Amniotic stem cell (primary cell): Measurements from ENCODE around the gene OR6J1.
A peak's percentile ranks its signal among the peaks of the same experiment; 100 is the strongest.
"Not testable (repeated sequence)": the region's sequence is repeated elsewhere in the genome, so short reads cannot be mapped to it uniquely, and the experiment has no call there.

Experiments used
- DNase-seq: peaks from one replicate; lab custom pipeline; 2025; lab: John Stamatoyannopoulos, UW

The OR6J1 gene

DNA sequence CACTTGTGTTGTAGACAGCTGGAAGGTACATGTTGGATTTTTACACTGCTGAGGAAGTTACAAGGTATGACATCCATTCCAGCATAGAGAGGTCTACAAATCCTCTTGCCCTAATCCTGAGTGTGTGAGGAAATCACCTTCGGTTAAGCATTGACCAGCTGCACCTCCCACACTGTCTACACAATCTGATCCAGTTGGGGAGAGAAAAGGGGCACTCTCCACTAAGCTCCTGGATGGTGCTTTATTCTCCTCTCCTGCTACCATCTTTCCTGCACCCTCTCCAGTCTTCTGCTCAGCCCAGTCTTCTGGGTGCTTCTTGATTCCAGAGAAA, at the start of gene OR6J1:
Gene OR6J1 (minus strand): TSS at position 48 of the 331 bp plus-strand sequence. CDS start 9,541 bp downstream, outside the sequence.
- no peak for DNase-seq

GRCh38 chr14:22692194-22692593, 48.0 kb upstream of the OR6J1 start:
- no peak for DNase-seq

GRCh38 chr14:22691171-22691570, 47.0 kb upstream of the OR6J1 start:
- DNase-seq, result no peak

- peak; percentile 17 for DNase-seq
Measured at GRCh38 chr14:22689199-22689598, 45.0 kb upstream of the OR6J1 start.

- not testable (repeated sequence) for DNase-seq
Measured at GRCh38 chr14:22687969-22688368, 43.8 kb upstream of the OR6J1 start.

GRCh38 chr14:22686176-22686611, 42.0 kb upstream of the OR6J1 start:
- not testable (repeated sequence) for DNase-seq

GRCh38 chr14:22685467-22685866, 41.3 kb upstream of the OR6J1 start:
- DNase-seq, result no peak

DNA sequence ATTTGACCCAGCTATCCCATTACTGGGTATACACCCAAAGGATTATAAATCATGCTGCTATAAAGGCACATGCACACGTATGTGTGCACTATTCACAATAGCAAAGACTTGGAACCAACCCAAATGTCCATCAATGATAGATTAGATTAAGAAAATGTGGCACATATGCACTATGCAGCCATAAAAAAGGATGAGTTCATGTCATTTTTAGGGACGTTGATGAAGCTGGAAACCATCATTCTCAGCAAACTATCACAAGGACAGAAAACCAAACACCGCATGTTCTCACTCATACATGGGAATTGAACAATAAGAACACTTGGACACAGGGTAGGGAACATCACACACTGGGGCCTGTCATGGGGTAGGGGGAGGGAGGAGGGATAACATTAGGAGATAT, 39.3 kb upstream of the OR6J1 start:
- DNase-seq, result not testable (repeated sequence)

DNA sequence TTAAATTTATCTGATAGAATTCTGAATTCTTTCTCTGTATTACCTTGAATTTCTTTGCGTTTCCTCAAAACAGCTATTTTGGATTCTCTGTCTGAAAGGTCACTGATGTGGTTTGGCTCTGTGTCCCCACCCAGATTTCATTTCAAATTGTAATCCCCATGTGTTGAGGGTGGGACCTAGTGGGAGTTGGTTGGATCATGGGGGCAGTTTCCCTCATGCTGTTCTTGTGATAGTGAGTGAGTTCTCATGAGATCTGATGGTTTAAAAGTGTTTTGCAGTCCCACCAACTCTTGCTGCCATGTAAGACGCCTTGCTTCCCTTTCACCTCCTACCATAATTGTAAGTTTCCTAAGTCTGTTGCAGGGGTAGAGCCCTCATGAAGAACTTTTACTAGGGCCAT, 34.1 kb upstream of the OR6J1 start:
- DNase-seq, result no peak

DNA sequence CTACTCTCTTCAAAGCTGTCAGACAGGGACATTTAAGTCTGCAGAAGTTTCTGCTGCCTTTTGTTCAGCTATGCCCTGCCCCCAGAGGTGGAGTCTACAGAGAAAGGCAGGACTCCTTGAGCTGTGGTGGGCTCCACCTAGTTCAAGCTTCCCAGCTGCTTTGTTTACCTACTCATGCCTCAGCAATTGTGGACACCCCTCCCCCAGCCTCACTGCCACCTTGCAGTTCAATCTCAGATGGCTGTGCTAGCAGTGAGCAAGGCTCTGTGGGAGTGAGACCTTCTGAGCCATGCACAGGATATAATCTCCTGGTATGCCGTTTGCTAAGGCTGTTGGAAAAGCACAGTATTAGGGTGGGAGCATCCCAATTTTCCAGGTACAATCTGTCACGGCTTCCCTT, 33.4 kb upstream of the OR6J1 start:
- DNase-seq, result not testable (repeated sequence)

DNA sequence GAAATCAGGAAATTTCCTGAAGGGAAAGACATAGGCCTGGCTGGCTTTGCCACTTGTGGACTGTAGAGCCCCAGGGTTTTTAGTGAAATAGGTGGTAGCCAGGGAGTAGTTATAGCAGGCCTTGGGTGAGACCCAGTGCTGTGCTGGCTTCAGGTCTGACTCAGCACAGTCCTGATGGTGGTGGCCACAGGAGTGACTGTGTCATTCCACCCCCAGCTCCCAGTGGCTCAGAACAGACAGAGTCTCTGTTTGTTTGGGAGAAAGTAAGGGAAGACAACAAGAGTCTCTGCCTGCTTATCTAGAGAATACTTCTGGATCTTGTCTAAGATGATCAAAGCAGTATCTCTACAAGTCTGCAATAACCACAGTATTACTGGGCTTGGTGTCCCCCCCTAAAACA, 27.5 kb upstream of the OR6J1 start:
- no peak for DNase-seq

- no peak for DNase-seq
Measured at GRCh38 chr14:22668863-22669262, 24.7 kb upstream of the OR6J1 start.

GRCh38 chr14:22668417-22668816, 24.3 kb upstream of the OR6J1 start:
- DNase-seq, result peak; percentile 40

DNA sequence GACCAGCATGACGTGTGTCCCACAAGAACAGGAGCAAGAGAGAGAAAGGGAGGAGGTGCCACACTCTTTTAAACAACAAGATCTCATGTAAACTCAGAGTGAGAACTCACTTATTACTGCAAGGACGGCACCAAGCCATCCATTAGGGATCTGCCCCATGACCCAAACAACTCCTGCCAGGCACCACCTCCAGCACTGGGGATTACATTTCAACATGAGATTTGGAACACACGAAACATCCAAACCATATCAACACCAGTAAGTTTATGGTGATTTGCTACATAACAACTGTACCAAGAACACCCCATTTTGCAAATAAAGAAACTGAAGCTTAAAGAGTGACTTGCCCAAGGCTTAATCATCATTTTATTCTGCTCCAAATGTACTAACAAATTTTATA, 23.7 kb upstream of the OR6J1 start:
- no peak for DNase-seq

GRCh38 chr14:22666203-22666893, 22.2 kb upstream of the OR6J1 start:
- no peak for DNase-seq

DNA sequence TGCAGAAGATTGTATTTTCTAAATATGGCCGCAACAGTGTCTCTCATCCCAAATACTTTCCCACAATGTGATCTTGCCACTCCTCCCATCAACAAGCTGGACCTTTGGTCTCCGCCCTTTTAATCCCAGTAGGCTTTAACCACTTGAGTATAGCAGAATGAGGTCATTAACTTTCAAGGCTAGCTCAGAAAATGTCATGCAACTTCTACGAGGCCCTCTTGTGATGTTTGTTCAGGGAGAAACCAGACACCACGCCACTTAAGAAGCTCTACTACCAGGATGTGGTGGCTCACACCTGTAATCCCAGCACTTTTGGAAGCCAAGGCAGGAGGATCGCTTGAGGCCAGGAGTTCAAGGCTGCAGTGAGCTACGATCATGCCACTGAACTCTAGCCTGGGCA, 20.1 kb upstream of the OR6J1 start:
- no peak for DNase-seq

GRCh38 chr14:22660654-22661053, 16.5 kb upstream of the OR6J1 start:
- no peak for DNase-seq

DNA sequence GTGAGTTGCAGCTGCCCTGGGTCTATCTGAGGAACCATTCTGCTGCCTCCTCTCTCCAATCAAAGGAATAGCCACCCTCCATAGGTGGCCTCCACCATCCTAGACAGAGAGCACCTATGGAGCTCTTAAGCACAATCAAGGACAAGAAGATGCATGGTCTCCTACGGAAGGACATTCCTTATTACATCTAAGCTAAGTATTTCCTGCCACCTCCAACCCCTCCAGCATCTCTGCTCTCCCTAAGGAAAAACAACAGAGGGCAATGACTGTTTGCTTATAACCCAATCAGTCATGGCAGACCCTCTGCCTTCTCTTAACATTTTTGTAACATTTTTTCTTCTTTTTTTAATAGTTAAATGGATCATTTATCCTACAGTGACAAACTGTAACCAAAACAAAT, 14.8 kb upstream of the OR6J1 start:
- no peak for DNase-seq

DNA sequence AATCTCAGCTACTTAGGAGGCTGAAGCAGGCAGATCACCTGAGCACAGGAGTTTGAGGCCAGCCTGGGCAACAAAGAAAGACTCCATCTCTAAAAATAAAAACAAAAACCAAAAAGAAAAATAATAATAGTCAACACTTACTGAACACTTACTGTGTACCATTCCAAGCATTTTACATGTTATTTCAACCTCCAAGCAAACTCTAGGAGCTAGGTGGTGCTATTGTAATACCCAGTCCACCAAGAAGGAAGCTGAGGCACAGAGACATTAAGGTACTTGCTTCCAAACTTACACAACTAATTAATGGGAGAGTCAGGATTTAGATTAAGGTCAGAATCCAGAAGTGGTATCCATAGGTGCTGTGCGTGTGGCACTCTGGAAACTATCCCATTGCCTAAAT, 13.7 kb upstream of the OR6J1 start:
- no peak for DNase-seq

DNA sequence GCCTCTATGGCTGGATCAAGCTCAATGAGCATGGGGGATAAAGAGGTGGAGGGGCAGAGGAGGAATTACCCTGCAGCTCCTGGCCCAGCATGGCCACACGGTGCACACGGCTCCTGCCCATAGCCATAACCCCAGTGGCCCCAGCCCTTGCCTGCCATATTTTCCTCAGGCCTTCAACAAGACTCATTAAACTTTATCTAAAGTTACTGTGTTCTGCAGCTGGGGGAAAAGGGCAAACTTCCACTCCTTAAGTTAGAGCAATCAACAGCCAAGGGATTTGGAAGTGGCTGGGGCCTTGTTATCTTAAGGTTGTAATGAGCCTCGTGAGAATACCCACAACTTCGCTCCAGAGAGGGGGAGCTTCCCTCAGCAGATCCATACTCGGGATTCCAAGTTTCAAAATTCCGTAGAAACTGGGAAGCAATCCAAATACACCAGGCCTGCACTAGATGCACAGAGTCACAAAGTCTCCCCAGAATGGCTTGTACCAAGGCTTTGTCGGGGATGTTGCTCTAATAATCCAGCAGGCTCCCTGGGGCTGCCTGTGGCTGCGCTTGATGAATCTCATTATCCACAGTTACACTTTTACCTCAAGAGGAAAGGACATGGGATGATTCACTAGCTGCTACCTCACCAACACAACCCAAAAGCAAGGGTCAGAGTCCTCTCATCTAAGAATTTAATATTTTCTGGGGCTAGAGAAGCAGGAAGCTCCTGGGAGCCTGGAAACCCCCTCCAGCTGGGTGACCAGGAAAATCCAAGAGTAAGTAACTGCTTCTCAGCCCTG, 13.0 kb upstream of the OR6J1 start:
- DNase-seq, result no peak

- DNase-seq, result no peak
Measured at GRCh38 chr14:22656226-22656625, 12.1 kb upstream of the OR6J1 start.

GRCh38 chr14:22653012-22653621, 9.0 kb upstream of the OR6J1 start:
- DNase-seq, result peak; percentile 46

- DNase-seq, result no peak
Measured at GRCh38 chr14:22651586-22651985, 7.4 kb upstream of the OR6J1 start.
